GM12892 (cell line): ENCODE data around the gene ZC3HAV1.
A peak's percentile ranks its signal among the peaks of the same experiment; 100 is the strongest.

Experiments
- DNase-seq: peaks from one replicate; pipeline ENCODE4 v3.0.0; 2011; ENCODE audit not compliant: insufficient read length
- FAIRE-seq: peaks from 2 replicates; lab custom pipeline; 2011; peaks lifted over from hg19 to GRCh38; lab: Jason Lieb, UNC
- POLR2A ChIP-seq: IDR thresholded peaks from 2 replicates; pipeline ENCODE4 v1.6.1; 2011; ENCODE audit warnings: low read depth, low read length, control low read depth
- POLR2AphosphoS5 ChIP-seq: IDR thresholded peaks from 2 replicates; pipeline ENCODE4 v1.6.1; 2011; ENCODE audit warnings: low read depth, low read length, control low read depth
- TAF1 ChIP-seq: IDR thresholded peaks from 2 replicates; pipeline ENCODE4 v1.6.1; 2011; ENCODE audit warnings: low read depth, mild to moderate bottlenecking, control low read depth, low read length, borderline replicate concordance

The ZC3HAV1 gene

GRCh38 chr7:139054101-139054500, 55.4 kb downstream of the ZC3HAV1 start:
- TF ChIP-seq POLR2A (no peak), TAF1 (no peak), POLR2AphosphoS5 (no peak)
- FAIRE-seq (no peak), DNase-seq (no peak)

GRCh38 chr7:139051655-139052054, 57.9 kb downstream of the ZC3HAV1 start:
- TF ChIP-seq TAF1 (no peak), POLR2A (no peak), POLR2AphosphoS5 (no peak)
- FAIRE-seq (no peak), DNase-seq (no peak)

DNA sequence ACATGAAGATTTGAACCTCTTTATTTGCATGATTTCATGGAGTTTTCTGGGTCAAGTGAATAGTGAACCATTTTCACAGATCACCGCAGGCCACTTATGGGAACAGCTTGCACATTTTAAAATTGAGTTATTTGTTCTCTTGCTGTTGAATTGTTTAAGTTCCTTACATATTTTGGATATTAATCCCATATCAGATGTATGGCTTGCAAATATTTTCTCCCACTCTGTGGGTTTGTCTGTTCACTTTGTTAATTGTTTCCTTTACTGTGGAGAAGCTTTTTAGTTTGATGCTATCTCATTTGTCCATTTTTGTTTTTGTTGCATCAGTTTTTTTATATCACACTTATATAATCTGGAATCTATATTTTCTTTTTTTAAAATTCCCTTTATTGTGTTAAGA, 59.6 kb downstream of the ZC3HAV1 start:
- no peak for FAIRE-seq
- no peak for DNase-seq
- no peak for TF ChIP-seq TAF1
- no peak for TF ChIP-seq POLR2A
- TF ChIP-seq POLR2AphosphoS5 = no peak

DNA sequence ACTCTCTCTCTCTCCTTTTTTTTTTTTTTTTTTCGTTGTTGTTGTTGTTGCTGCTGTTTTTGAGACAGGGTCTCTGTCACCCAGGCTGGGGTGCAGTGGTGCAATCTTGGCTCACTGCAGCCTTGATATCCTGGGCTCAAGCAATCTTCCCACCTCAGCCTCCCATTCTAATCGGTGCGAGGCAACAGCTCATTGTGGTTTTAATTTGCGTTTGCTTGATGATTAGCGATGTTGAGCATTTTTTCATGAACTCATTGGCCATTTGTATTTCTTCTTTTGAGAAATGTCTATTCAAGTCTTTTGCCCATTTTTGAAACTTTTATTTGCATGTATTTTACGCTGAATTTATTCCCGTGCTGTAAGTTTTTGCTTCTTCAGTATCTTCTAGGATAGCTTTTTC, 60.4 kb downstream of the ZC3HAV1 start:
- DNase-seq (no peak), FAIRE-seq (no peak)
- TF ChIP-seq TAF1 (no peak), POLR2A (no peak), POLR2AphosphoS5 (no peak)

DNA sequence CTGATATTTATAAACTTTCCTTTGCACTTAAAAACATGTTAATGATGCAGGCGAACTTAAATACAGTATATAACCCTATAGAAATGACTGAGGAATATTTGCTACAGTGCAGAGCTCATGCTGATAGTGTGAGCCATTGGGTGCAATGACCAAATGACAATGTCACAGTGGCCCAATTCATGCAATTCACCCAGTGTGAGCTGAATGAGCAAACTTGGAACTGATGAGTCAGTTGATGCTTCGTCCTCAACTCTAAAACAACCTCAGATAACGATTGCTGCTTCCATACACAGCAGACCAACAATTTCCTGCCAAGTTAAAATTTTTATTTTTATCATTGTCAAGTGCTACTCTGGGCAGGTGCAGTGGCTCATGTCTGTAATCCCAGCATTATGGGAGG, 61.5 kb downstream of the ZC3HAV1 start:
- DNase-seq = no peak
- TF ChIP-seq POLR2AphosphoS5 (no peak), POLR2A (no peak)
- FAIRE-seq = no peak

DNA sequence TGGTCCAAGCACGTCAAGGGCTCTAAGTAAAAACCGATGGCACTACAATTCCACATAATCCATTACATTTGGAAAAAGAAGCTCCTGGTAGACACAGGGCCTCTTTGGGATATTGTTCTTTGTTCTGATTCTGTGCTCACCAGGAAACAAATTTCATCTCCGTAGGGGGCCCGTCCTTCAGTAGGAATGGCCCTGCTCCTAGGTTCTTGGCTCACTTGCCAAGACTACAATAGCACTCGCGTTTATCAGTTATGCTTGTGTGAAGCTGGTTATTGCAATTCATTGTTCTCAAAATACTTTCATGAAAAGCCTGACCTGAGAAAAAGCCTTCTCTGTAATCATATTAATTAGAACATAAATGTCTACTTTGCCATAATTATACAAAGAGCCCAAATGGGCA, 63.4 kb downstream of the ZC3HAV1 start:
- FAIRE-seq = no peak
- DNase-seq = no peak
- TF ChIP-seq TAF1 (no peak), POLR2A (no peak), POLR2AphosphoS5 (no peak)

DNA sequence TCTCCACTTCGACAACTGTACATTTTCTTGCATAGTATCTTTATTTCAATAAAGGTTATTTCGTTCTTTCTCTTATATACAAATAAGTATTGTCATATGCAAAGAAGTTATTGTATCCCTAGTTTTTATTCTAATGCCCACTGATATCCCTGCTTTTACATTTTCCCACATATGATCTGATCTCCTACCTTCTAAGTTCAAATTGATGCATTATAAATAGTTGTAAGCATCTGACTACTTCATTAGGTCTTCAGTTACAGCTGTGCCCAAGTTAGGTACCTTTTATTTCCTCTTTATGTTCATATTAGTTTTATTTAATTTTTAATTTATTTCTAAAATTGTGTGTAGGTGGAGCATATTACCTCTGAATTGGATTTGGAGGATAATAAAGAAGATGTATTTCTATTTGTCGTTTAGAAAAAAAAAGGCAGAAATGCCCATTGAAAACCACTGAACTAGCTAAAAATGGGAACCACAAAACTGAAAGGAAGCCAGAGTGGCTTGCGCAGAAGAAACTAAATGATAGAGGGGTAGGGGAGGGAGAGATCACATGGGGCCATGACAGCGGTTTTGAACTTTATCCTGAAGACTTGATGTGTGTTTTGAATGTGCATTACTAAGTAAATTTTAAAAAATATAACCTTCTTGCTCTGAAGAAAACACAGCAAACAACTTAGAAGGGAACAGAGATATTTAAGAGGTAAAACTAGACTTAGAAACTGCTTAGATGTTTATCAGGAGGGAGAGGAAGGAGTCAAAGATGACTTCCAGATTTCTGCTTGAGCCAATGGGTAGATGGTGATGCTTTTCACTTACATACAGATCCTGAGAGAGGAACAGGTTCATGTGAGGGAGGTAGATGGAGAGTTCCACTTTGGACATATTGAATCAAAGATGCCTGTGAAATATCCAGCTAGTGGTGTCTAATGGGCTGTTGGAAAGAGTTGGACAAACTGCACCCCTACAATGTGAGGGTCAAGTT, 64.4 kb downstream of the ZC3HAV1 start:
- DNase-seq (no peak), FAIRE-seq (no peak)
- TF ChIP-seq POLR2AphosphoS5 (no peak), TAF1 (no peak), POLR2A (no peak)

DNA sequence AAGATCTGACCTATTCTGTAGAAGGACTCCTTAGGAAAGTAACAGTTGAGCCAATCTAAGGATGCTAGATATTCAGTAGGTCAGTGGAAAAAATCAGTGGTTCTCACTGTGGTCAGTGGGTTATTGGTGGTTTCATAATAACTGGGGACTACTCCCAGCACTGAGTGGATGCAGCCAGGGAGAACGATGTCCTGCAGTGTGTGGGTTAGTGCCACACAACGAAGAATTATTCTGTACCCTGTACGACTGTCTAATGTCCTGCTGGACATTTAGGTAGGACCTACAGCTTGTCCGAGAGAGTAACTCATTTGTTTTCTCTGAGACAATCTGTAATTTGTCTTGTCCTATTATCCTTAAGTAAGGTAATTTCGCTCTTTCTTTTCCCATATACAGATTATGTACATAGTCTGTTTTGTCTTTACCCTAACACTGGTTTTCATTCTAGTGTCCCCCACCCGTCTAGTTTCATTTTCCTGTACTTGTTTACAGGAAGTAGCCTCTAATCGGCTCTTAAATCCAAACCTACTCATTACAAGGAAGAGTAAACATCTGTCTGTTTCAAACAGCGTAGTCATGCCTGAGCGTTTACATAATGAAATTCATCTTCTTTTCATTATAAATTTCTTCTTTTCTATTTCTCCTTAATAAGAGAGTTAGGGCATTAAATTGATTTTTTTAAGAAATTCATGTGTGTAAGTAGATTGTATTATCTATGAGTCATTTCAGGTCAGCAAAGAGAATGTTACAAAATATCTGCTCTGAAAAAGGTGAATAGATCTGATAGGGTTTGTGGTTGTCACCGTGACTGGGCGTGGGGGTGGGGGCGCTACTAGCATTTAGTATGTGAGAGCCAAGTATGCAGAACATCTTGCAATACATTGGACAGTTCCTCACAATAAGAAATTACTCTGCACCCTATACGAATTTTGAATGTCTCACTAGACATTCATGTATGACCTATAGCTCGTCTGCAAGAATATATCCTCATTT, 65.4 kb downstream of the ZC3HAV1 start:
- DNase-seq (no peak), FAIRE-seq (peak; percentile 27)
- TF ChIP-seq POLR2AphosphoS5 (no peak), POLR2A (no peak)

GRCh38 chr7:139041378-139042085, 68.0 kb downstream of the ZC3HAV1 start:
- DNase-seq = no peak
- no peak for FAIRE-seq
- no peak for TF ChIP-seq TAF1
- no peak for TF ChIP-seq POLR2AphosphoS5
- no peak for TF ChIP-seq POLR2A

GRCh38 chr7:139038691-139039090, 70.8 kb downstream of the ZC3HAV1 start:
- no peak for FAIRE-seq
- TF ChIP-seq POLR2A (no peak), TAF1 (no peak), POLR2AphosphoS5 (no peak)
- no peak for DNase-seq

GRCh38 chr7:139036901-139037300, 72.6 kb downstream of the ZC3HAV1 start:
- TF ChIP-seq POLR2AphosphoS5 (no peak), POLR2A (no peak), TAF1 (no peak)
- no peak for DNase-seq
- no peak for FAIRE-seq
